Mucosa of rectum (tissue), 2 donors: ENCODE measurements around the gene C1QTNF8.

Source experiments
- H3K27ac ChIP-seq, 2 donors: one replicate each; pipeline ENCODE4 v1.7.0; 2013; ENCODE audit warnings: inconsistent platforms in 2 of 2, low read depth in 2 of 2, low read length in 2 of 2
- H3K27me3 ChIP-seq, 2 donors: one replicate each; pipeline ENCODE4 v1.7.0; 2013; ENCODE audit warnings: low read length in 2 of 2; ENCODE audit not compliant: control insufficient read depth in 2 of 2, insufficient read depth in 2 of 2
- H3K36me3 ChIP-seq, 2 donors: one replicate each; pipeline ENCODE4 v1.7.0; 2013; ENCODE audit warnings: low read length in 2 of 2; ENCODE audit not compliant: control insufficient read depth in 2 of 2, insufficient read depth in 2 of 2
- H3K4me1 ChIP-seq, 2 donors: one replicate each; pipeline ENCODE4 v1.7.0; 2013; ENCODE audit warnings: low read length in 2 of 2, mild to moderate bottlenecking in 1 of 2; ENCODE audit not compliant: control insufficient read depth in 2 of 2, insufficient read depth in 2 of 2
- H3K4me3 ChIP-seq, 2 donors: one replicate each; pipeline ENCODE4 v1.7.0; 2013; ENCODE audit warnings: low read length in 2 of 2
- H3K9ac ChIP-seq, 2 donors: one replicate each; pipeline ENCODE4 v1.7.0; 2013; ENCODE audit warnings: low read length in 2 of 2, low read depth in 1 of 2, mild to moderate bottlenecking in 1 of 2
- H3K9me3 ChIP-seq, 2 donors: one replicate each; pipeline ENCODE4 v1.7.0; 2013; ENCODE audit warnings: low read length in 2 of 2; ENCODE audit not compliant: control insufficient read depth in 2 of 2
- donor health status: healthy.
- donor health status: Normal muscosa, but diverticular disease.

The C1QTNF8 gene

GRCh38 chr16:1096169-1097082 is at the start of gene C1QTNF8:
Gene C1QTNF8 (minus strand): TSS chr16:1096244. CDS start chr16:1094922, 1,322 bp downstream.
- peaks cover 5 to 10% of the 10 kb centered on the region in 2 donors for H3K4me1 ChIP-seq
- H3K27ac ChIP-seq, result no peak within 1 kb of the TSS

GRCh38 chr16:1145383-1146100 is 49.5 kb upstream of the C1QTNF8 start:
- no peaks in the 10 kb centered on the region for H3K9me3 ChIP-seq
- H3K4me3 ChIP-seq, result no peak overlapping the region
- H3K4me1 ChIP-seq, result no peaks in the 10 kb centered on the region
- H3K36me3 ChIP-seq, result no peaks in the 10 kb centered on the region
- H3K27ac ChIP-seq, result no peak overlapping the region
- no peaks in the 10 kb centered on the region for H3K27me3 ChIP-seq
- no peak overlapping the region for H3K9ac ChIP-seq

More at GRCh38 chr16:1096169-1097082, at the start of gene C1QTNF8:
- H3K27me3 ChIP-seq, result peaks cover 3 to 21% of the 10 kb centered on the region in 2 donors
- no peaks in the 10 kb centered on the region for H3K9me3 ChIP-seq
- H3K4me3 ChIP-seq, result no peak within 1 kb of the TSS
- H3K36me3 ChIP-seq, result no peaks in the 10 kb centered on the region
- H3K9ac ChIP-seq, result no peak within 1 kb of the TSS

- H3K27me3 ChIP-seq, result no peaks in the 10 kb centered on the region
- H3K9ac ChIP-seq, result no peak overlapping the region
- H3K9me3 ChIP-seq, result no peaks in the 10 kb centered on the region
- no peak overlapping the region for H3K27ac ChIP-seq
- no peaks in the 10 kb centered on the region for H3K36me3 ChIP-seq
- H3K4me1 ChIP-seq, result no peaks in the 10 kb centered on the region
- H3K4me3 ChIP-seq, result no peak overlapping the region
Observed at GRCh38 chr16:1144476-1145382, 48.7 kb upstream of the C1QTNF8 start.

- Histone ChIP-seq H3K9ac (no peak overlapping the region), H3K4me3 (no peak overlapping the region), H3K4me1 (no peaks in the 10 kb centered on the region), H3K36me3 (no peaks in the 10 kb centered on the region), H3K27me3 (no peaks in the 10 kb centered on the region), H3K27ac (no peak overlapping the region), H3K9me3 (no peaks in the 10 kb centered on the region)
Observed at GRCh38 chr16:1143761-1144450, 47.9 kb upstream of the C1QTNF8 start.

GRCh38 chr16:1142911-1143310 is 46.9 kb upstream of the C1QTNF8 start:
- H3K9ac ChIP-seq, result no peak overlapping the region
- no peak overlapping the region for H3K4me3 ChIP-seq
- no peaks in the 10 kb centered on the region for H3K4me1 ChIP-seq
- no peaks in the 10 kb centered on the region for H3K9me3 ChIP-seq
- no peaks in the 10 kb centered on the region for H3K36me3 ChIP-seq
- no peaks in the 10 kb centered on the region for H3K27me3 ChIP-seq
- H3K27ac ChIP-seq, result no peak overlapping the region

- Histone ChIP-seq H3K36me3 (no peaks in the 10 kb centered on the region), H3K27me3 (no peaks in the 10 kb centered on the region), H3K9me3 (no peaks in the 10 kb centered on the region), H3K9ac (no peak overlapping the region), H3K4me1 (no peaks in the 10 kb centered on the region), H3K4me3 (no peak overlapping the region), H3K27ac (no peak overlapping the region)
Observed at GRCh38 chr16:1141716-1142115, 45.7 kb upstream of the C1QTNF8 start.

GRCh38 chr16:1141191-1141590 is 45.1 kb upstream of the C1QTNF8 start:
- H3K27me3 ChIP-seq, result peaks cover 2% of the 10 kb centered on the region in 2 donors
- H3K36me3 ChIP-seq, result no peaks in the 10 kb centered on the region

GRCh38 chr16:1140582-1141162 is 44.6 kb upstream of the C1QTNF8 start:
- peaks cover 0 to 2% of the 10 kb centered on the region in 2 donors for H3K4me1 ChIP-seq
- H3K36me3 ChIP-seq, result no peaks in the 10 kb centered on the region
- no peak overlapping the region for H3K4me3 ChIP-seq
- H3K27me3 ChIP-seq, result peaks cover 2% of the 10 kb centered on the region in 2 donors
- no peaks in the 10 kb centered on the region for H3K9me3 ChIP-seq
- no peak overlapping the region for H3K9ac ChIP-seq
- H3K27ac ChIP-seq, result no peak overlapping the region

More at GRCh38 chr16:1141191-1141590, 45.1 kb upstream of the C1QTNF8 start:
- Histone ChIP-seq H3K27ac (no peak overlapping the region), H3K4me3 (no peak overlapping the region), H3K4me1 (no peaks in the 10 kb centered on the region), H3K9me3 (no peaks in the 10 kb centered on the region), H3K9ac (no peak overlapping the region)

- peaks cover 2 to 10% of the 10 kb centered on the region in 2 donors for H3K27me3 ChIP-seq
- no peak overlapping the region for H3K9ac ChIP-seq
- no peak overlapping the region for H3K4me3 ChIP-seq
- no peaks in the 10 kb centered on the region for H3K36me3 ChIP-seq
- no peak overlapping the region for H3K27ac ChIP-seq
- no peaks in the 10 kb centered on the region for H3K9me3 ChIP-seq
- peaks cover 0 to 2% of the 10 kb centered on the region in 2 donors for H3K4me1 ChIP-seq
Observed at GRCh38 chr16:1137604-1138003, 41.6 kb upstream of the C1QTNF8 start.
